Suprapubic skin (tissue), 3 donors: ENCODE results near the gene RSPRY1.

ENCODE experiments used
- CTCF ChIP-seq, 2 donors: fragments of 200-600 bp in 1 of 2; fragments of 450-650 bp in 1 of 2; sonication (generic) in 1 of 2; IDR thresholded peaks; one replicate each; pipeline ENCODE4 v1.5.1; 2016 to 2019; ENCODE audit warnings: antibody characterized with exemption in 2 of 2, mild to moderate bottlenecking in 1 of 2, moderate library complexity in 1 of 2
- EP300 ChIP-seq: sonication (generic); formaldehyde crosslinking; IDR thresholded peaks from one replicate; pipeline ENCODE4 v1.6.1; 2017; ENCODE audit warnings: antibody characterized with exemption

- TF ChIP-seq CTCF (IDR thresholded peaks at IDR 0.05) (no peak), EP300 (no peak)
These were observed 69.7 kb downstream of the RSPRY1 start for GRCh38 chr16:57255686-57256415.
